ENCODE results near the gene DPY19L3. TPM values are rescaled to one million over a fixed set of nuclear protein-coding genes. Genes with fewer than 3 reads are reported as not detected.

The DPY19L3 gene
- total RNA-seq, 1 experiment from 2014 or later = 27.8 TPM

GRCh38 chr19:32460476-32460875 is 54.9 kb downstream of the DPY19L3 start:
- POLR2A ChIA-PET = no interaction called here
- Histone ChIP-seq H3K9me3 (ENCODE audit: control insufficient read depth, insufficient read depth, low read depth, low read length) (no peaks in the 10 kb centered on the region), H3K4me3 (ENCODE audit: low read depth in 2 of 2, low read length in 2 of 2) (no peak overlapping the region), H3K4me1 (ENCODE audit: control insufficient read depth, insufficient read depth, low read length) (no peaks in the 10 kb centered on the region), H3K27me3 (ENCODE audit: control insufficient read depth, insufficient read depth, low read length) (no peaks in the 10 kb centered on the region), H3K27ac (ENCODE audit: low read length) (no peak overlapping the region), H3K36me3 (ENCODE audit: control insufficient read depth, insufficient read depth, low read length) (peaks cover 3% of the 10 kb centered on the region; the same call in 1 of the 2 replicates)
- in situ Hi-C loops (cut with HindIII; ENCODE audit: low pct_unique_long_range_greater_than_20kb, low sequenced_read_pairs) (no loop called here), intact Hi-C loops (cut with micrococcal nuclease; ENCODE audit: unreplicated experiment) (no loop called here)
- TF ChIP-seq, protein P1, sequence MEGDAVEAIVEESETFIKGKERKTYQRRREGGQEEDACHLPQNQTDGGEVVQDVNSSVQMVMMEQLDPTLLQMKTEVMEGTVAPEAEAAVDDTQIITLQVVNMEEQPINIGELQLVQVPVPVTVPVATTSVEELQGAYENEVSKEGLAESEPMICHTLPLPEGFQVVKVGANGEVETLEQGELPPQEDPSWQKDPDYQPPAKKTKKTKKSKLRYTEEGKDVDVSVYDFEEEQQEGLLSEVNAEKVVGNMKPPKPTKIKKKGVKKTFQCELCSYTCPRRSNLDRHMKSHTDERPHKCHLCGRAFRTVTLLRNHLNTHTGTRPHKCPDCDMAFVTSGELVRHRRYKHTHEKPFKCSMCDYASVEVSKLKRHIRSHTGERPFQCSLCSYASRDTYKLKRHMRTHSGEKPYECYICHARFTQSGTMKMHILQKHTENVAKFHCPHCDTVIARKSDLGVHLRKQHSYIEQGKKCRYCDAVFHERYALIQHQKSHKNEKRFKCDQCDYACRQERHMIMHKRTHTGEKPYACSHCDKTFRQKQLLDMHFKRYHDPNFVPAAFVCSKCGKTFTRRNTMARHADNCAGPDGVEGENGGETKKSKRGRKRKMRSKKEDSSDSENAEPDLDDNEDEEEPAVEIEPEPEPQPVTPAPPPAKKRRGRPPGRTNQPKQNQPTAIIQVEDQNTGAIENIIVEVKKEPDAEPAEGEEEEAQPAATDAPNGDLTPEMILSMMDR (IDR thresholded peaks at IDR 0.05) = no peak
- TF ChIP-seq POLR2AphosphoS5 (IDR thresholded peaks at IDR 0.05; ENCODE audit: low read depth, low read length) = no peak
- no peak for TF ChIP-seq REST (IDR thresholded peaks at IDR 0.05; ENCODE audit: insufficient read depth in 1 of 2, low read depth in 2 of 2, low read length in 1 of 2)
- no peak for TF ChIP-seq SIN3A (IDR thresholded peaks at IDR 0.05; ENCODE audit: borderline replicate concordance, insufficient read depth, low read depth, low read length)
- no peak for TF ChIP-seq TCF7L2 (IDR thresholded peaks at IDR 0.05; ENCODE audit: low read depth, low read length)
- ATAC-seq (no peak), DNase-seq (ENCODE audit: low read depth, low spot score) (no peak)
- no TSS peak for BruUV-seq (replicated peaks)
- CTCF ChIA-PET = no interaction called here

DNA sequence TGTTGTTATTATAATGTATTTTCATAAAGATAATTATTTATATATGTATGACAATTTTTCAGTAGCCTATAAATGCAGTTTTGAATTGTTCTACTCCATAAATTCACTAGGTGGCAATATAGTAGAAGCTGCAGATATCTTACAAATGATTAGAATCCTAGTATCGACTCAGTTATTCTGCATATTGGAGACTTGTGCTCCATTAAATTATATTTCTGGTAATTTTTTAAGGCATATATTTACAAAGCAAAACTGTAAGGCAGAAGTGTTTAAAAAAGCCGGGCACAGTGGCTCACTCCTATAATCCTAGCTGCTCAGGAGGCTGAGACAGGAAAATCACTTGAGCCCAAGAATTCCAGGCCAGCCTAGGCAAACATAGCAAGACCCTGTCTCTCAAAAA is 58.7 kb downstream of the DPY19L3 start:
- H3K4me1 ChIP-seq (ENCODE audit: control insufficient read depth, insufficient read depth, low read length) = no peaks in the 10 kb centered on the region
- H3K36me3 ChIP-seq (ENCODE audit: control insufficient read depth, insufficient read depth, low read length) = no peaks in the 10 kb centered on the region
- H3K27me3 ChIP-seq (ENCODE audit: control insufficient read depth, insufficient read depth, low read length) = no peaks in the 10 kb centered on the region
- DNase-seq (ENCODE audit: low read depth, low spot score) (peak; percentile 27), ATAC-seq (peak; percentile 63; the same call in 1 of the 2 replicates)
- intact Hi-C loops (cut with micrococcal nuclease; ENCODE audit: unreplicated experiment) (loop anchor here (1.0 kb wide), 1 partner anchor 106 kb away; no protein-coding TSS in a partner anchor), in situ Hi-C loops (cut with HindIII; ENCODE audit: low pct_unique_long_range_greater_than_20kb, low sequenced_read_pairs) (no loop called here)
- H3K4me3 ChIP-seq (ENCODE audit: low read depth in 2 of 2, low read length in 2 of 2) = no peak overlapping the region
- no peaks in the 10 kb centered on the region for H3K9me3 ChIP-seq (ENCODE audit: control insufficient read depth, insufficient read depth, low read depth, low read length)
- no peak overlapping the region for H3K27ac ChIP-seq (ENCODE audit: low read length)
- TF ChIP-seq REST (IDR thresholded peaks at IDR 0.05; ENCODE audit: insufficient read depth in 1 of 2, low read depth in 2 of 2, low read length in 1 of 2) (no peak), SIN3A (IDR thresholded peaks at IDR 0.05; ENCODE audit: borderline replicate concordance, insufficient read depth, low read depth, low read length) (no peak), TCF7L2 (IDR thresholded peaks at IDR 0.05; ENCODE audit: low read depth, low read length) (no peak), POLR2AphosphoS5 (IDR thresholded peaks at IDR 0.05; ENCODE audit: low read depth, low read length) (no peak)
- TF ChIP-seq, protein P1 (IDR thresholded peaks at IDR 0.05) = peak; percentile 69
- CTCF ChIA-PET = interaction anchor here (0.6 to 2.2 kb wide), 5 partner anchors 24 to 106 kb away, joined by 3 to 14 read pairs (median 4); partner anchors contain the start of gene DPY19L3
- no TSS peak for BruUV-seq (replicated peaks)
- POLR2A ChIA-PET = interaction anchor here (0.6 kb wide), 1 partner anchor 169 kb away, joined by 15 read pairs; no protein-coding TSS in a partner anchor
